ENCODE results near the gene GABRB3.

- TF ChIP-seq CTCF (IDR thresholded peaks at IDR 0.05; ENCODE audit: control extremely low read depth in 1 of 3, insufficient read depth in 1 of 3, low read depth in 1 of 3, low read length in 3 of 3) (no peak), BCL11A (IDR thresholded peaks at IDR 0.05; ENCODE audit: low read depth in 2 of 2, low read length in 2 of 2) (no peak), TAF1 (IDR thresholded peaks at IDR 0.05; ENCODE audit: low read depth, low read length) (no peak)
These were observed 40.9 kb downstream of the GABRB3 start for GRCh38 chr15:26731965-26732364.

Measured in H1 (cell line).